KG1 (cell line): Measurements from ENCODE around the gene DGAT2.
"Not testable (repeated sequence)": the region's sequence is repeated elsewhere in the genome, so short reads cannot be mapped to it uniquely, and the experiment has no call there.

Source experiments
- DNase-seq: peaks from one replicate; lab custom pipeline; 2025; lab: John Stamatoyannopoulos, UW

Gene DGAT2, protein sequence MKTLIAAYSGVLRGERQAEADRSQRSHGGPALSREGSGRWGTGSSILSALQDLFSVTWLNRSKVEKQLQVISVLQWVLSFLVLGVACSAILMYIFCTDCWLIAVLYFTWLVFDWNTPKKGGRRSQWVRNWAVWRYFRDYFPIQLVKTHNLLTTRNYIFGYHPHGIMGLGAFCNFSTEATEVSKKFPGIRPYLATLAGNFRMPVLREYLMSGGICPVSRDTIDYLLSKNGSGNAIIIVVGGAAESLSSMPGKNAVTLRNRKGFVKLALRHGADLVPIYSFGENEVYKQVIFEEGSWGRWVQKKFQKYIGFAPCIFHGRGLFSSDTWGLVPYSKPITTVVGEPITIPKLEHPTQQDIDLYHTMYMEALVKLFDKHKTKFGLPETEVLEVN

DNA sequence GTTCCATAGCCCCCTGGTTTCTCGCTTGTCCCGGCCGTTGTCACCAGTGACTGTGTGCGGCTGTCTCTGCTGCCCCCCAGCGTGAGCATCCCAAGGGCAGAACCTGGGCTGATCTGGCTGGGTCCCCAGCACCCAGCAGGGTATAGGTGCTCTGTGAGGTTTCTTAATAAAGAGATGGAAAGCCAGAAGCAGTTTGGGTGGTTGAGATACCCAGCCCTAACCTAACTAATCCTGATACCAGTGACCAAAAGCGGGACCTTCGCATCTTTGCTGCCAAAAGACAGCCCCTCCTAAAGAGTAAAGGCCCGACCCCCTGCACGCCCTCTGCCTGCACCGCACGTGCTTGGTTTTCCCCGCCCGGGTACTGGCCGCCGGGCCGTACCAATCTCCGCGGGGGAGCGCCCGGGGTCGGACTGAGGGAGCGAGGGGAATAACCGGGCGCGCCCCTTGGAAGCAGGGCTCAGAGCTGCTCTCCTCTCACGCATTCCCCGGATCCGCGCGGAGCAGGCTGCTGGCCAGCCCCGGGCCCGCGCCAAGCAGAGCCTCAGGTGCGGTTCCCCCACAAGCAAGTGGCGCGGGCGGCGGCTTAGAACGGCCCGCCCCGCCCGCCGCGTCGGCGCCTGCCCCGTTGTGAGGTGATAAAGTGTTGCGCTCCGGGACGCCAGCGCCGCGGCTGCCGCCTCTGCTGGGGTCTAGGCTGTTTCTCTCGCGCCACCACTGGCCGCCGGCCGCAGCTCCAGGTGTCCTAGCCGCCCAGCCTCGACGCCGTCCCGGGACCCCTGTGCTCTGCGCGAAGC is at the start of gene DGAT2:
TSS of gene DGAT2 (plus strand) at position 667 of the 797 bp plus-strand sequence. CDS start 214 bp downstream, outside the sequence.
- DNase-seq, result no peak

DNA sequence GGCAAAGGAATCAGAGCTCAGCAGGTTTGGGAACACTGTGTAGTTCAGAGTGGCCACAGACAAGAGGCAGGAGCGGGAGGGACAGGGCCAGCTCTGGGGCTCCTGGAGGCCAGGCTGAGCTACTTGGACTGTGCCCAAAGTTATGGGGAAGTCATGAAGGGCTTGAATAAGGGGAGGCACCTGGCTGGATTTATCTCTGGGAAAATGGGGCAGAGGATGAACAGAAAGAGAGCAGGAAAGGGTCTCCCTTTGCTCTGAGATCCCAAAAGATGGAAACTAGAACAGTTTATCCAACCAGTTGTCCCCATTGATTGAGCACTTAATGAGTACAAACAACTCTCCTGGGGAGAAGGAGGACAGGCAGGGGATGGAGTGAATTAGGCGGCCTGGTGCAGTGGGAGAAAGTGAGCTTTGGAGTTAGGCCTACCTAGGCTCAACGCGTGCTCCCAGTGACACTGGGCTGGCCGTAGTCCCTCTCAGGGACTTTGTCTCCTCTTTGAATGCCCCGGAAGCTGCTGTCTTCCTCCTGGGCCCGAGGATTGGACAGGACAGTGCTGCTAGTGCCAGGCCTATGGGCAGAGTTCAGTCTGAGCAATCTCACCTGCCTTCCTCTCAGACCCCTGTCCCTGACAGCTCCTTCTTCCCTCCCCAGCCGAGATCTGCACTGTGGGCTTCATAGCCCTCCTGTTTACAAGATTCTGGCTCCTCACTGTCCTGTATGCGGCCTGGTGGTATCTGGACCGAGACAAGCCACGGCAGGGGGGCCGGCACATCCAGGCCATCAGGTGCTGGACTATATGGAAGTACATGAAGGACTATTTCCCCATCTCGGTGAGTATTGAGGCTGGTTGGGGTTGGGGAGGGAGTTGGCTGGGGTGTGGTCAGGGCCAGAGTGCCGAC is 49.0 kb upstream of the DGAT2 start:
- no peak for DNase-seq

DNA sequence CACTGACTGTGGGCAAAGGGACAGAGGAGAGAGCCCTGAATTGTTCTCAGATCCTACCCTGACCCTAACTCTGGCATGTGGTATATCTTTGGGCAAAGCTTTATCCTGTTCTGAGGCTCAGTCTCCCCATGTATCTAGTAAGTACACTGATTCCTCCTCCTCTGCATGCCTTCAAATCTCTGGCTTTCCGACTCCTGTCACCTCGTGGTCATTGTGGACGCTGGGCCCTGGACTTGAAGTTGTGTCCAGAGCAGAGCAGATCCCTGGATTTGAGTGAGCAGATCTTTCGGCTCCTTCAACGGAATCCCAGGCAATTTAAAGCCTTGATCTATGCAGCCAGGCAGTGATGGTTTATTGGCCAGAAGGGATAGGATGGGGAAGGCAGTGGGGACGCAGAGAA is 47.9 kb upstream of the DGAT2 start:
- DNase-seq, result no peak

DNA sequence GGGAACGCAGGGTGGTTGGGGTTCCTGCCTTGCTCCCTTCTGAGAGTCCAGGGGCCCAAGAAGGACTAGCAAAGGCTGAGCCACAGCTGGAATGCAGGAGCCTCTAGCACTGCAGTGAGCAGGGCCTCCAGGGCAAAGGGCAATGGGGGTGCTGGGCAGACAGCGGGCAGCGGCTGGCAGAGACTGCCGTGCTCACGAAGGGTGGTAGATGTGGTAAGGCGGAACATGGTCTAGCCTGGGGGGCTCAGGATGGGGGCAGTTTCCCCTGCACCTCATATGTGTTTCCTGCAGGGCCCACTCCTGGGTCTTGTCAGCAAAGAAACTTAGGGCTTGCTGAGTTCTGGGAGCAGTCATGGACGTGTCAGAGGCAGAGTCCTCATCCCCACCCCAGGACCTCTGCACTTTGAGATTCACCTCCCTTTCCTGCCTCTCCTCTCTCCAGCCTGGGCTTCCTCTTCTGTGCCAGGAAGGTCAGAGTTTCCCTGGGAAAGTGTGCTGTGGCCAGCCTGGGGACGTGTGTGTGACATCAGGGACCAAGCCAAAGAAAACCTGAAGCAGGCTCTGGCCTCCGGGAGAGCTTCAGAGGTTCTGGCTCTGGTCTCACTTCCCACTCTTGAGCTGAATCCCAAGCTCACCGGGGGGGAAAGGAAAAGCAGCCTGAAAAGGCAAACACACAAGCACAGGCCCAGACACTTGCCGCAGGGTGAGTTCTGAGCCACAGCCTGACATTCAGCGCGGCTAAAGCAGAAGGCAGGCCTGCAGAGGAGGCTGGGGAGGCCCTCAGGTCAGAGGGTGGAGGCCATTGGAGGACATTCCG is 46.5 kb upstream of the DGAT2 start:
- no peak for DNase-seq

DNA sequence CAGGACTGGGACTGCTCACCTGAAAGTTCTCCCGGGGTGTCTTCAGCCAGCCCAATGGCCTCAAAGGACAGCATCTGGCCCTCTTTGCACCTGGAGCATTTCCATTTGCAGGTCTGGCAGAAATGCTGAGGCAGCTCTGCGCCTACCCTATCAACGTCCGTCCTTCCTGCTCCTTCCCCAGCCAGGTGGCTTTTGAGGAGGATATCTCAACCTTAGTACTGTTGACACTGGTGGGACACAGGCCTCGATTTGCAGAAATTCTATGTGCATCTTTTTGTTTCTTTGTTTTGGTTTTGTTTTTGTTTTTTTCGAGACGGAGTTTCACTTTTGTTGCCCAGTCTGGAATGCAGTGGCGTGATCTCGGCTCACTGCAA is 45.9 kb upstream of the DGAT2 start:
- no peak for DNase-seq

DNA sequence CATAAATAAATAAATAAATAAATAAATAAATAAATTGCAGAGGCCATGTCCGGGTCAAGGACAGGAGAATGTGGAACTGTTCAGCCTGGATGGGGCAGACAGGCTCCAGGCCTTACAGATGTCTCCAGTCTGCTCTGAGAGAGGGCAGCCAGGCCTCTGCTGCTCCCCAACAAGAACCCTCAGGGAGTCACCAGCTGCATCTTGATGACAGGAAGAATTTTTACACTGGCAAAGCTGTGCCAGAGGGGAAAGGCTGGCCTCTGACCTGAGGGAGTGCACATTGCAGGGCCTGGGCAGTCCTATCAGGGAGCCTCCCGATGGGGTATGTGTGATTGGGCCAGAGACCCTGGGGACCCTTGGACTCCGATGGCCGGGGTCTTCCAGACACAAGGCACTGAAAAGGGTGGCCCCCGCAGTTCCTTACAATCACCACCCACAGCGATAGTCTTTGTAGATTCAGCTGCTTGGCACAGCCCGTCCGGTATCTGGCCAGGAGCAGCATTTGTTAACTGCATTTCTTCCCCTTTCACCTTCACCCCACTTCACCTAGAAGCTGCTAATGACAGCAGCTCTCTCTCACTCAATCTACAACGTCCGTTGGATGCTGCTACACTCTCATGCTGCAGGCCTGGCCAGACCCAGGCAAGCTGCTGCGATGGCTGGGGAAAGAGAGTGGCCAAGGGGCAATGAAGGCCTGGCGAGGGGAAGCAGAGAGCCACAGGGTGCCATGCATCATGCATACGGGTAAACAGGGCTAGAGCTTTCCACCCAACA is 42.8 kb upstream of the DGAT2 start:
- DNase-seq, result no peak

DNA sequence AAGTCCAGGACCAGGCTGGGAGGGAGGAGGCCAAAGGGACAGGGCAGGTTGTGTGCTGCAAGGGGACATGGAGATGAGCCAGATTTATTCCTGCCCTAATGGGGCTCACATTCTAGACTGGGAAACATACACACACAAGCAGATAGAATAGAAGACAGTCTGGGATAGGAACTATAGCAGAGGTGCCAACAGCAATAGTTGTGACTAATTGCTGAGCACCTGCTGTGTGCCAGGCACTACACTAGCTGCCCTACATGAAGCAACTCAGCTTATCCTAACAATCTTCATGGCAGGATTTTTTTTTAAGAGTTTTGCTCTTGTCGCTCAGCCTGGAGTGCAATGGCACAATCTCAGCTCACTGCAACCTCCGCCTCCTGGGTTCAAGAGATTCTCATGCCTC is 39.6 kb upstream of the DGAT2 start:
- no peak for DNase-seq

DNA sequence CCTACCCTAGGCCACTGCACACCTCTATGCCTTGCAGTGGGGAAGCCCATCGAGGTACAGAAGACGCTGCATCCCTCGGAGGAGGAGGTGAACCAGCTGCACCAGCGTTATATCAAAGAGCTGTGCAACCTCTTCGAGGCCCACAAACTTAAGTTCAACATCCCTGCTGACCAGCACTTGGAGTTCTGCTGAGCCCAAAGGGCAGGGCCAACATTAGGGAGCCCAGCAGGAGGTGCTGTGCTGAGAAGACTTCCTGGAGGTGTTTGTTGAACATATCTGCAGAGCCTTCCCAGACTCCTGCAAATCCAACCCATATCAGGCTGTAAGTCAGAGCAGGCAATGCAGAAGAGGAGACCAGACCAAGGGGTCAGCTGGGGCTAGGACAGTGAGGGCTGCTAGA is 37.5 kb upstream of the DGAT2 start:
- no peak for DNase-seq

DNA sequence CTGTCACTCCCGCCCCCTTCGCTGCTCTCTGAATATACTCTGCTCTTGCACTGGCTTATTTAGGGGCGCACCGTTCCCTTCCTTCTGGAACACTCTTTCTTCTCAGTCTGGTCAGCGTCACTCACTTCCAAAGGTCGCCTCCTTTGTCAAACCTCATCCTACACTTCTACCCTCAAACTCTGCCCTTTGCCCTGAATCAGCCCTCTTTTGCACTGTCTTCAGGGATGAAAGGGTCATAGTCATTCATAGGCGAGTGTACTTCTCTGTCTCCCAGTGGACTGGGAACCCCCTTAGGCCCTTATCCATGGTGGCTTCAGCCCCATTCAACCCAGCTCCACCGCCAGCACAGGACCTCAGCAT is 35.5 kb upstream of the DGAT2 start:
- DNase-seq, result no peak

DNA sequence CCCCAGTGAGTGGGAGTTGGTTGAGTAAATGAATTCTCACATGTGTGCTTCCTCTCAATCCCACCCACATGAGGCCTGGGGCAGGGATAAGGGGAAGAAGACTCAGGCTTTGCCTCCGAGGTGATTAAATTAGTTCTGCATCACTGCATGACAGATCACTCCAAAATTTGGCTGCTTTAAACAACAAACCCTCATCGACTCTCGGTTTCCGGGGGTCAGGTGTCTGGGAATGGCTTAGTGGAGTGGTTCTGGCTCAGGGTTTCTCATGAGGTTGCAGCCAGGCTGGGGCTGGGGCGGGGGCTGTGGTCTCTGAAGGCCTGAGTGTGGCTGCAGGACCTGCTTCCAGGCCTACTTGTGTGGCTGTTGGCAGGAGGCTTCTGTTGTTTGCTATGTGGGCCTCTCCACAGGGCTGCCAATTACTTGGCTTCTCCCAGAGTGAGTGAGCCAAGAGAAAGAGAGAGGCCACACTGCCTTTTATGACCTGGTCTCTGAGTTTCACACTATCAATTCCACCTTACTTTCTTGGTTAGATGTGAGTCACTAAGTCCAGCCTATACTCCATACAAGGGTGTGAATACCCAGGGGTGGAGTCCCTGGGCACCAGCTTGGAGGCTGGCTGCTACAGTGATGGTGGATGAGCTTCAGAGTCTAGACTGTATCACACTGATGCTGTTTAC is 35.0 kb upstream of the DGAT2 start:
- DNase-seq, result no peak

DNA sequence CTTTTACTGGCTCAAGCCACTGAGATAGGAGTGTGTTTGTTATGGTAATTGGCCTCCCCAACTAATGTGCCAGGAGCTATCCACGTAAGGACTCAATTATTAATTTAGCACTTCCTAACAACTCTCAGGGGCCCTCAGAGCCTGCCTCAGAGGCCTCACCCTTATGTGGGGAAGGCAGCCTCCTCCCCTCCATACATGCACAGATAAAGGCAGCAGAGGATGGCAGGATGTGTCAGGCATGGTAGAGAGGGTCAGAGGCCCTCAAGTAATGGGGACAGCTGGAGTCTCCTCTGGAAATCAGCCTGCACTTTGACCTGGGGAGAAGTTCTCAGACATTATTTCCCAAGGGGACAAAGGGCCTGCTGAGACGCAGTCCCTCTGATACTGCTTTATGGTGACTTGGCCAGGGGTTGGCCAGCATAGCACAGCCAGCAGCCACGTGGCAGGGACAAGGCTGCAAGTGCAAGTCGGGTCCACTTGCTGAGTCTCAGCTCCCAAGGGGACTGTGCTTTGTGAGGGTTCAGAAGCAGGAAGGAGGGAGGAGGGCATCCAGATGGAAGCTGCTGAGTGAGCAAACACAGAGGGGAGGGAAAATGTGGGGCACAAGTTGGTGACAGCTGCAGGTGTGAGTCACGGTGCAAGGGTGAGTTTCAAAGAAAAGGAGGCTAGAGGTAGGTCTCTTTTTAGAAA is 33.9 kb upstream of the DGAT2 start:
- no peak for DNase-seq

DNA sequence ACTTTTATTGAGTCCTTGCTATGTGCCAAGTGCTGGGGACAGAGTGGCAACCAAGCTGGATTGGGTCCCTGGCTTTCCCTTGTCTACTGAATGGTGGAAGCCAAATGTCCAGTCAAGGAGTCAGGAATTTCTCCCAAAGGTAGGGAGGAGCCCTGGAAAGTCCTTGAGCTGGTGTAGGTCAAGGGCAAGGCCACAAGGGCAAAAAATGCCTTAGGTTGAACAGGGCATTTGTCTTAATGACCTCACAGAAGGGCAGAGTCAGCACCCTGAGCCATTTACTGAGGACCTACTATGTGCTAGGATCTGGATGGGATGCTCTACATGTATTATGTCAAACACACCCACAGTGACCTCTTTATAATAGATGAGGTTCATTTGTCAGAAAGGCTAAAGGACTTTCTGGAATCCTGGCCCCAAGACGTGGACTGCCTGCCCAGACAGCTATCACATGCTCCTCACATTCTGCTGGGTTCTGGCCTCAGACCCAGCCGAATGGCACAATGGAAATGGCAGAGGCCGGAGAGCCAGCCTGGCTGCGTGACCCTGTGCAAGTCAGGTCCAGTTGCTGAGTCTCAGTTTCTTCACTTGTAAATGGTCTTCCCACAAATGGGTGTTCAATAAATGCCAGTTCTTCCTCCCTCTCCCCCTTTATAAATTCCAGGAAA is 33.3 kb upstream of the DGAT2 start:
- DNase-seq, result no peak

DNA sequence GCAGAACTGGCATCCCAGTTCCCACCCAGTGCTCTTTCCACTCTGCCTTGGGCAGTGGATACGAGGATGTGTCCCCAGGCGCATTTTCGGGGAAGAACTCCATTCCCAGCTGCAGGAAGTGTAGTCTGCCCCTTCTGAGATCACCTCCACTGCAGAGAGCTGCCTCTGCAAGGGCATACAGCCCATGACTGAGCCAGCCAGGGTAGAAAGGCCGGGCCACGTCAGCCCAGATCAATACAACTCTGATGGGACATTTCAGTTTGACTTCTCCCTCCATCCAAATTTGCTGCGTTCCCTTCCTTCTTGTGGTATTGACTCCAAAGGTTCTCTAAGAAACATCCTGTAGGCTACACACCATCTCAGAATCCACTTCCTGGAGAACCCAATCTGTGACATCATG is 31.3 kb upstream of the DGAT2 start:
- no peak for DNase-seq

DNA sequence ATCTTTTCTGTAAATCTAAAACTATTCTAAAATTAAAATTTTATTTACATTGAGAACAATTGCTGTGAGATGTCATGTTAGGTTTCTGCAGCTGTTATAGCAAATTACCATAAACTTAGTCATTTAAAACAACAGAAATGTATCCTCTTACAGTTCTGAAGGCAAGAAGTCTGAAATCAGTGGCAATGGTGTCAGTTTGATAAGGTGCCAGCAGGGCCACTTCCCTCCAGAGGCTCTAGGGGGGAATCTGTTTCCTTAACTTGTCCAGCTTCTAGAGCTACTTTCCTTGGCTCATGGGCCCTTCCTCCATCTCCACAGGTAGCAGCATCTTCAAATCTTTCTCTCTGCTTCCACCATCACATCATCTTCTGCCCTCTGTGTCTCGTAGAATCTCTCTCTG is 27.9 kb upstream of the DGAT2 start:
- no peak for DNase-seq

DNA sequence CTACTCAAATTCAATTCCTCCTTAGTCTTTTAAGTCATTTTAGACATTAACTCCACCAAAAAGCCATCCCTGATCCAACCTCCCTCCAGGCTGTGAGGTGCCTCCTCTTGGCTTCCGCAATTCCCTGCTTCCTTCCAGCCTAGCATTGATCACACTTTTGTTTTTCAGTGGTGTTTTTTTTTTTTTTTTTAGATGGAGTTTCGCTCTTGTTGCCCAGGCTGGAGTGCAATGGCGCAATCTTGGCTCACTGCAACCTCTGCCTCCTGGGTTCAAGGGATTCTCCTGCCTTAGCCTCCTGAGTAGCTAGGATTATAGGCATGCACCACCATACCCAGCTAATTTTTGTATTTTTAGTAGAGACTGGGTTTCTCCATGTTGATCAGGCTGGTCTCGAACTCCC is 25.4 kb upstream of the DGAT2 start:
- DNase-seq, result not testable (repeated sequence)

DNA sequence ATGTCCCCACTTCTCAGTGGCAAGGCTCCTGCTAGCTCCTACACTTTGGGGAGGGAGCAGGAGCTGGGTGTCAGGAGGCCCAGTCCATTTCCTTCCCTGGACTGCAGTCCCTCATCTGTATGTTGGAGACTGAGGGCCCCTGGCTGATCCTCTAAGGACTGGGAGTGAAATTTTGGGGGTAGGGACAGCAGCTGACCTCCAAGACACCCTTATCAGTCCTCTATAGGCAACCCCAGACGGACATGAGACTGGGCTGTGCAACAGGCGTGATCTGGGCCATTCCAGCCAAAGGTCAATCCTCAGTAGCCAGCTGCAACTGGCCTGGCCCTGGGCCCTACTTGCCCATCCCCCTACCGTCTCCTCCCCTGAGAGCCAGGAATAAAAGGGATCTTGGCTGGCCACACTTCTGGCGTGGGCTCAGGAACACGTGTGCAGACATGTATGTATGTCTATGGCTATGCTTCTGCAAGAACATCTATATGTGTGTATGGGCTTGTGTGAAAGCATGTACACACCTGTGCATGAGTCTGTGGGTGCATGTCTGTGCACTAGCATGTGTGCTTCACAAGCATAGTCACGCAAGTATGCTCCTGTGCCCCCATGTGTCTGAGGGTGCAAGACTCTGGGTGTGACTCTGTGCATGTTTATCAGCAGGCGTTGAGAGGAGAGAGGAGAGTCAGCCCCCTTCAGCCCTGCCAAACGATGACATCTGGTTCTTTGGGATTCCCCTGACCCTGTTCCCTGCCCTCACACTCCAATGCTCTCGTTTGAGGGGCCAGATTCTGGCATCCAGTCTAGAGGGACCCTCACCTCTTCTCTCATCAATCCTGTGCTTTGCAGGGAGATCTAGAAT is 24.6 kb upstream of the DGAT2 start:
- DNase-seq, result no peak

DNA sequence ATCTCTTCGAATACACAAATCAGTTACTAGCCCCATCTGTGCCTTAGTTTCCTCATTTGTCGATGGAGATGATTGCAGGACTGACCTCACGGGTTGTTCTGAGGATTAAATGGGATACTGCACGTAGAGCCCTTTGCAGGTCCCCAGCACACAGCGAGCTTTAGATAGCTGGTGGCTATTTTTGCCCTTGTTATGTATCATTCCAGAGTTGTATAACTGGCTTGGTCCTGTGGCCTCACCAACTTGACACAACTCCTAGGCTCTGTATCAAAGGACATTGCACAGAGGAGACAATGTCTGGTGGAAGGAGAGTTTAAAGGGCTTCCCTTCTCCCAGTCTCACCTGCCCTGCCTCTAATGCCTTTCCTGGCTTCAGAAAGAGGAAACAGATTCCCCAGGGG is 22.8 kb upstream of the DGAT2 start:
- DNase-seq, result no peak

DNA sequence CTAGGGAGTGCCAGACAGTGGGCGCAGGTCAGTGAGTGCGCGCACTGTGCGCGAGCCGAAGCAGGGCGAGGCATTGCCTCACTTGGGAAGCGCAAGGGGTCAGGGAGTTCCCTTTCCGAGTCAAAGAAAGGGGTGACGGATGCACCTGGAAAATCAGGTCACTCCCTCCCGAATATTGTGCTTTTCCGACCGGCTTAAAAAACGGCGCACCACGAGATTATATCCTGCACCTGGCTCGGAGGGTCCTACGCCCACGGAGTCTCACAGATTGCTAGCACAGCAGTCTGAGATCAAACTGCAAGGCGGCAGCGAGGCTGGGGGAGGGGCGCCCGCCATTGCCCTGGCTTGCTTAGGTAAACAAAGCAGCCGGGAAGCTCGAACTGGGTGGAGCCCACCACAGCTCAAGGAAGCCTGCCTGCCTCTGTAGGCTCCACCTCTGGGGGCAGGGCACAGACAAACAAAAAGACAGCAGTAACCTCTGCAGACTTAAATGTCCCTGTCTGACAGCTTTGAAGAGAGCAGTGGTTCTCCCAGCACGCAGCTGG is 19.8 kb upstream of the DGAT2 start:
- not testable (repeated sequence) for DNase-seq
